WERI-Rb-1 (cell line): ENCODE results near the gene ARHGEF19.

Source experiments
- DNase-seq: peaks from one replicate; pipeline ENCODE4 v3.0.0-alpha.2; 2020
- H3K27ac ChIP-seq: fragments of 250-450 bp; sonication (Bioruptor Pico); 2 replicates; pipeline ENCODE4 v1.5.1; 2020; ENCODE audit warnings: mild to moderate bottlenecking, moderate library complexity
- H3K27me3 ChIP-seq: fragments of 250-450 bp; sonication (Bioruptor Pico); 2 replicates; pipeline ENCODE4 v1.5.1; 2021; ENCODE audit warnings: mild to moderate bottlenecking, low read depth, moderate library complexity; ENCODE audit not compliant: insufficient read depth, severe bottlenecking
- H3K36me3 ChIP-seq: fragments of 250-450 bp; sonication (Bioruptor Pico); 2 replicates; pipeline ENCODE4 v1.5.1; 2020; ENCODE audit warnings: mild to moderate bottlenecking, moderate library complexity
- H3K4me3 ChIP-seq: 2 replicates; pipeline ENCODE4 v1.5.1; 2011; ENCODE audit warnings: low read depth, mild to moderate bottlenecking, control low read depth, low read length
- H3K9me3 ChIP-seq: fragments of 250-450 bp; sonication (Bioruptor Pico); 2 replicates; pipeline ENCODE4 v1.5.1; 2021; ENCODE audit warnings: mild to moderate bottlenecking, moderate library complexity; ENCODE audit not compliant: severe bottlenecking
- TF ChIP-seq, protein P1 (sequence below): IDR thresholded peaks from 2 replicates; pipeline ENCODE4 v1.5.1; 2011; ENCODE audit warnings: low read depth, mild to moderate bottlenecking, control low read depth, inconsistent platforms, low read length

Gene ARHGEF19

GRCh38 chr1:16155537-16156410 is 56.7 kb downstream of the ARHGEF19 start, which contains the start of gene EPHA2:
Gene EPHA2 (minus strand): TSS chr1:16156069. CDS start chr1:16155932, 137 bp downstream.
- peaks cover 31% of the 10 kb centered on the region for H3K27me3 ChIP-seq
- no peaks in the 10 kb centered on the region for H3K36me3 ChIP-seq
- H3K4me3 ChIP-seq, result peak within 1 kb of the TSS; percentile 37
- no peak within 1 kb of the TSS for H3K27ac ChIP-seq
- TF ChIP-seq, protein P1, sequence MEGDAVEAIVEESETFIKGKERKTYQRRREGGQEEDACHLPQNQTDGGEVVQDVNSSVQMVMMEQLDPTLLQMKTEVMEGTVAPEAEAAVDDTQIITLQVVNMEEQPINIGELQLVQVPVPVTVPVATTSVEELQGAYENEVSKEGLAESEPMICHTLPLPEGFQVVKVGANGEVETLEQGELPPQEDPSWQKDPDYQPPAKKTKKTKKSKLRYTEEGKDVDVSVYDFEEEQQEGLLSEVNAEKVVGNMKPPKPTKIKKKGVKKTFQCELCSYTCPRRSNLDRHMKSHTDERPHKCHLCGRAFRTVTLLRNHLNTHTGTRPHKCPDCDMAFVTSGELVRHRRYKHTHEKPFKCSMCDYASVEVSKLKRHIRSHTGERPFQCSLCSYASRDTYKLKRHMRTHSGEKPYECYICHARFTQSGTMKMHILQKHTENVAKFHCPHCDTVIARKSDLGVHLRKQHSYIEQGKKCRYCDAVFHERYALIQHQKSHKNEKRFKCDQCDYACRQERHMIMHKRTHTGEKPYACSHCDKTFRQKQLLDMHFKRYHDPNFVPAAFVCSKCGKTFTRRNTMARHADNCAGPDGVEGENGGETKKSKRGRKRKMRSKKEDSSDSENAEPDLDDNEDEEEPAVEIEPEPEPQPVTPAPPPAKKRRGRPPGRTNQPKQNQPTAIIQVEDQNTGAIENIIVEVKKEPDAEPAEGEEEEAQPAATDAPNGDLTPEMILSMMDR, result no peak
- H3K9me3 ChIP-seq, result no peaks in the 10 kb centered on the region
- peak; percentile 66 for DNase-seq

DNA sequence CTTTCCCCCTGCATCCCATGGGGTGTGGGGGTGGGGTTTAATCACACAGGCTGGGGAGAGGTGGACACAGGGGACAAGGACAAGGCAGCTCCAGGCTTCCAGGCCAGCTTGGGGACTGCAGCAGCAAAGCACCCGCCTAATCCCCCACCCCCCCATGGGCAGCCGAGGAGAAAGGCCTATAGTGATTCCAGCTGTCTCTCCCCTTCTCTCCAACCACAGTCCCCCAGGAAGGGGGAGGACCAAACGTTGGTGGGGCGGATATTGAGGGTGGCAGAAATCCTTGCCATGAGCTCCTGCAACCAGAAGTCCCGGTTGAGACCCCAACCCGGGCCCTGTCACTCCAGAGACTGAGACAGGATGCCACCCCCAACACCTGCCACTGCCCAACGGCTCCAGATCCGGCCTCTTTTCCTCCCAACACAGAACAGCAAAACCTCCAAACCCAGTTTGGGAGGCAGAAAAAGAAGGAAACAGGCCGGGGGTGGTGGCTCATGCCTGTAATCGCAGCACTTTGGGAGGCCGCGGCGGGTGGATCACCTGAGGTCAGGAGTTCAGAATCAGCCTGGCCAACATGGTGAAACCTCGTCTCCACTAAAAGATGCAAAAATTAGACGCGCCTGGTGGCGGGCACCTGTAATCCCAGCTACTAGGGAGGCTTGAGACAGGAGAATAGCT is 58.3 kb downstream of the ARHGEF19 start:
- peak; percentile 89 for DNase-seq
- H3K27me3 ChIP-seq, result peaks cover 31% of the 10 kb centered on the region
- no peaks in the 10 kb centered on the region for H3K36me3 ChIP-seq
- H3K9me3 ChIP-seq, result no peaks in the 10 kb centered on the region
- H3K4me3 ChIP-seq, result no peak overlapping the region
- no peak overlapping the region for H3K27ac ChIP-seq
- TF ChIP-seq, protein P1, result no peak

GRCh38 chr1:16153096-16153998 is 59.1 kb downstream of the ARHGEF19 start:
- no peaks in the 10 kb centered on the region for H3K36me3 ChIP-seq
- no peaks in the 10 kb centered on the region for H3K9me3 ChIP-seq
- peak overlapping the region; percentile 5 for H3K4me3 ChIP-seq
- H3K27me3 ChIP-seq, result peaks cover 31% of the 10 kb centered on the region
- TF ChIP-seq, protein P1, result no peak
- DNase-seq, result peak; percentile 60
- H3K27ac ChIP-seq, result peak overlapping the region; percentile 49; the same call in 1 of the 2 replicates

DNA sequence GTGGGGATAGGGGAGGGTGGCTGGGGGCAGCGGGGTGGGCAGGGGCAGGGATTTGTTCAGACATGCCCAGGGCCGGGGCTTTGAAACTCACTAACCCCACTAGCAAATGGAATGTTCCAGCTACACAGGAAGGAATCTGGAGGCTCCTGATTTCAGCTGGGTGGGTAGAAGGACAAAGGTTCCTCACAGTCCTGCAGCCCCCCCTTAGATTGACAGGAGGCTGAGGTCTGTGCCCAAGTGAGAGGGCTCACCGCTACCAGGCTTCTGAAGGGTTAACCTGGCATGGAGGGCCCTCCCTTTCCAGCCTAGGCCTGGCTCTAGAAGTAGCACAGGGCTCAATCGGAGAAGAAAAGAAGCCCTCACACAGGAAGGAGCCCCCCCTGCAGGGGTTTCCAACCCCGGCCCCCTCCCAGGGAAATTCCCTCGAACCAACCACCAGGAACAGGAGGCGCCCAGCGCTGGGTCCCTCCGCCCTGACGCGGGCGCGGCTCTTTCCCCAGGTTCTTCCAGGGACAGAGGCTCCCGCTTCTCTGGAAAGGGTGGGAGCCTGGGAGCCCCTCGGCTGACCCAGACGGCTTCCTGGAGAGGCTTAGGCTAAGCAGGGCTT is 59.9 kb downstream of the ARHGEF19 start:
- Histone ChIP-seq H3K27me3 (peaks cover 31% of the 10 kb centered on the region), H3K9me3 (no peaks in the 10 kb centered on the region), H3K36me3 (no peaks in the 10 kb centered on the region), H3K4me3 (peak overlapping the region; percentile 5), H3K27ac (peak overlapping the region; percentile 49)
- DNase-seq, result peak; percentile 87
- TF ChIP-seq, protein P1, result no peak

- H3K4me3 ChIP-seq, result no peak overlapping the region
- H3K27ac ChIP-seq, result no peak overlapping the region
- DNase-seq, result no peak
- H3K9me3 ChIP-seq, result no peaks in the 10 kb centered on the region
- H3K27me3 ChIP-seq, result peaks cover 31% of the 10 kb centered on the region
- no peaks in the 10 kb centered on the region for H3K36me3 ChIP-seq
- TF ChIP-seq, protein P1, result no peak
These were observed 60.5 kb downstream of the ARHGEF19 start for GRCh38 chr1:16151995-16152384.
